Measurements from ENCODE around the gene INKA1.
A peak's percentile ranks its signal among the peaks of the same experiment; 100 is the strongest.
"Not testable (repeated sequence)": the region's sequence is repeated elsewhere in the genome, so short reads cannot be mapped to it uniquely, and the experiment has no call there.

Gene INKA1

DNA sequence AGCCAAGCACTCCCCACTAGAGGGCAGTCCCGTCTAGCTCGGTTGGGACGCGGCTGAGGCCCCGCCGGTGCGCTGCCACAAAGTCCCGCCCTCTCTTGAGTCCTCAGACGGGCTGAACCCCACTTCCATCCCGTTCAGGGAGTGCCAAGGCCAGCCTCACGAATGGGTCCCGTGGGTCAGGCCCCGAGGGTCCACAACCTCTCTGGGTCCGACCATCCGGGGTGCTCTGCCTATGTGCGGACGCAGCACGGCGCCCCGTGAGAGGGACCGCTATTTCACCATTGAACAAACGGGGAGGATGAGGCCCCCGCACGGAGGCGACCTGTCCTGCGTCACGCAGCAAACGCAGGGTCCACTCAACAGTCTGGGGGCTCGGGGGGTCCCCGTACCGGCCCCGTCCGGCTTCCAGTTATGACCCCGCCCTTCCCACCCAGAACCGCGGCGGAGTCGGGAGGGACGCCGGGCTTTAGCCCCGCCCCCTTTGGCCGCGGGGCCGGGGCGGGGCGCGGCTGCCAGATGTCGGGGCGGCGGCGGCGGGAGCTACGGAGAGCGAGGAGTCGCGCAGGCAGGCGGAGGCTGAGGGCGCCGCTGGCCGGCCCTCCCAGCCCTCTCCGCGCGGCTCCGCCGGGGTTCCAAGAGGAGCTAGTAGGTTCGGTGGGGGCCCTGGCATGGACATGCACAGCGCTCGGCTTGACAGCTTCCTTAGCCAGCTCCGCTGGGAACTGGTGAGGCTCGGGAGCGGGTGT, at the start of gene INKA1:
TSS of gene INKA1 (plus strand) at position 543 of the 746 bp plus-strand sequence. CDS start at position 675, 132 bp downstream.
- DNase-seq = peak; percentile 81

DNA sequence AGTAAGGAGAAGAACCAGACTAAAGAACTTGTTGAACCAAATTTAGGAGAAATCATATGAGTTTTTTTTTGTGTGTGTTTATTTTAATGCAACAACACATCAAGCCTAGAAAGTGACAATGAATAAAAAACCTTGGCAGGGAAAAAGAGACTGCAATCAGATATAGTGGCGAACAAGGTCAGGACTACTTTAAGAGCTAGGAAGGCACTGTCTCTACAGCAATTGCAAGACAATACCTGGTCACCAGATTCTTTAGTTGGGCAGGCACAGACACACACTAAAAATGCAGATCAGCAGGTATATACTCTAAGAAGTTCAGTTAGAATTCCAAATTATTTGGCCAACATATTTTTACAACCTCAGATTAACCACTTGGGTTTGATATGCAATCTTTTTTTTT, 48.5 kb upstream of the INKA1 start:
- DNase-seq = no peak

DNA sequence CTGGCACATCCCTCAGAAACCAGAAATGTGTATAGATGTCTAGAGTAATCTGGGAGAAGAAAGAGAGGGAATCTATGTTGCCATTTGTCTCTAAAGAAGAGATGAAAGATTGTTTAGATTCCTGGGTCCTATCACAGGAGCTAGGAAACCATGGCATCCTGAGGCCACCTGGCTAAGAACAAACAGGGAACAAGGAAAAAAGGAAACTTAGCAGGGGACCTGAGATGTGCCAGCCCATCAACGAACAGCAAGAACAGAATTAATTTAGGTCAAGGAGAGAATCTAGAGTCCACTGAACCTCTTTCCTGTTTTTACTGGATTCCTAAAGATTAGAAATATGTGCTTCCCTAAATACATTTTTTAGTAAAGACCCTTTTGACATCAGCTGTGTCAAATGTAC, 47.0 kb upstream of the INKA1 start:
- DNase-seq = no peak

DNA sequence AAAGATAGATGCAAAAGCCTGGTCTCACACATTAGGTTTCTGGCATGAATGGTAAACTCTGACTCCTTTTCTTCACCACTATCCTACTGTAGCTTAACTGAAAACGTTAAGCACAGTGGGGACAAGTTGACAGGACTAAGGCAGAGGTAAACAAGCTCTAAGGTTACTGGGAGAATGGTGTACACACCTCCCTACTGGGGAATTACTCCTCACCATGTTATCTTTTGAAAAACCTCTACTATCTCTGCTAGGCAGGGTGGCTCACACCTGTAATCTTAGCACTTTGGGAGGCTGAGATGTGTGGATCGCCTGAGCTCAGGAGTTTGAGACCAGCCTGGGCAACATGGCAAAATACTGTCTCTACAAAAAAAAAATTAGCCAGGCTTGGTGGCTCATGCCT, 45.9 kb upstream of the INKA1 start:
- no peak for DNase-seq

DNA sequence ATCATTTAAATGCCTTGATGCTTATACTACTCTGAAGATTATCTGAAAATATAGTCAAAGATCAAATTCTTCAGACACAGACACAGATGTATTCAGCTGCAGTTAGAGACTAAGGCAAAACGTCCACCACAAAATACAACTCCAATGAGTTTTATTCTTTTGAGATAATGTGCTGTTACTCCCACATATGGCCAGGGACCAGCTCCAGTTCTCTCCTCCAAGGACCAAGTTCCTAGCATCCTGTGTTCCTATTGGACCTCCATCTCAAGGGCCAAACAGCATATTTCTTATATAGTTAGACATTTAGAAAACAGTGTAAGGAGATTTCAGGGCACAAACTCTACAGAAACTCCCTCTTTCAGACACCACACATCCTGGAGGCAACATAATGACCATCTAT, 43.8 kb upstream of the INKA1 start:
- DNase-seq = no peak

DNA sequence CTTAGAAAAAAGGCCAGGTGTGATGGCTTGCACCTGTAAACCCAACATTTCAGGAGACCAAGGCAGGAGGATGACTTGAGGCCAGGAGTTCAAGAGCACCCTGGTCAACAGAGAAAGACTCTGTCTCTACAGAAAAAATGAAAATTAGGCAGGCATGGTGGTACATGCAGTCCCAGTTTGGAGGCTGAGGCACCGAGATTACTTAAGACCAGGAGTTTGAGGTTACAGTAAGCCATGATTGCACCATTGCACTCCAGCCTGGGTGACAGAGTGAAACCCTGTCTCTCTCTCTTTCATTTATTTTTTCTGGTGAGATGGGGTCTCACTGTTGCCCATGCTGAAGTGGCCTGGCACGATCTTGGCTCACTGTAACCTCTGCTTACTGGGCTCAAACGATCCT, 41.4 kb upstream of the INKA1 start:
- DNase-seq = no peak

DNA sequence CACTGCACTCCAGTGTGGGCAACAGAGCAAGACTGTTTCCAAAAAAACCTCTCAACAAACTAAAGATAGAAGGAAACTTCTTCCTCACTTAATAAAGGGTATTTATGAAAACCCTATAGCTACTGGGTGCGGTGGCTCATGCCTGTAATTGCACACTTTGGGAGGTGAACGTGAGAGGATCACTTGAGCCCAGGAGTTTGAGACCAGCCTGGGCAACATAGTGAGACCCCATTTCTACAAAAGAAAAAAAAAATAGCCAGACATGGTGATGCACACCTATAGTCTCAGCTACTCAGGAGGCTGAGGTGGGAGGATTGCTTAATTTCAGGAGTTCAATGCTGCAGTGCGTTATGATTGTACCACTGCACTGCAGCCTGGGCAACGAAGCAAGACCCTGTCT, 39.1 kb upstream of the INKA1 start:
- DNase-seq = no peak

DNA sequence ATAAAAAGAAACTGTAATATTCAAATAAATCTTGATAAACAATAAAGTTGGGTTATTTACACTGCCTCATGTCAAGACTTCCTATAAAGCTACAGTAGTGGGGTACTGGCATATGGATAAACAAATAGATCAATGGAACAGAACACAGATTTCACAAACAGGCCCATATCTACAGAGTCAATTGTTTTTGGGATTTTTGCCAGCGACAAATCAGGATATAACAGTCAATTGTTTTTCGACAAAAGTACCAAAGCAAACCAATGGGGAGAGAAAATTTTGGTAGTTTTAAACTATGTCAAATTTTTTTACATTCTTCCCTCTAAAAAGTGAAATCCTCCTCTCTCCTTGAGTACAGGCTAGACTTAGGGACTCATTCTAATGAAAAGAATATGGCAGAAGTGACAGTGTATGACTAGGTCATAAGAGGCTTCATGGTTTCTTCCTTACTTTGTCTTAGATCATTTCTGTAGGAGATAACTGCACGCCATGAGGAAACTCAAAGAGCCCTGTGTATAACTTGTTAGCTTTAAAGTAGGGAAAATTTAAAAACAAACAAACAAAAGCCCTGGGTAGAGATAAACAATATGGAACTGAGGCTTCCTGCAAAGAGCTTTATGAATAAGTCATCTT, 33.7 kb upstream of the INKA1 start:
- no peak for DNase-seq

DNA sequence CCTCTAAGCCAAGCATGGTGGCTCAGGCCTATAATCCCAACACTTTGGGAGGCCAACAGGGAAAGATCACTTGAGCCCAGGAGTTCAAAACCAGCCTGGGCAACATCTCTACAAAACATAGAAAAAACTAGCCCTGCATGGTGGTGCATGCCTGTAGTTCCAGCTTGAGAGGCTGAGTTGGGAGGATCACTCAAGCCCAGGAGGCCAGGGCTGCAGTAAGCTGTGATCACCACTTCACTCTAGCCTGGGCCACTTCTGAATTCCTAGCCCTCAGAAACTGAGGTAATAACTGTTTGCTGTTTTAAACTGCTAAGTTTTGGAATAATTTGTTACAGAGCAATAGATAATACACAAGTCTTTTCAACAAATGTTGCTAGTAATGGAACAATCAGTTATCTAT, 33.1 kb upstream of the INKA1 start:
- no peak for DNase-seq

DNA sequence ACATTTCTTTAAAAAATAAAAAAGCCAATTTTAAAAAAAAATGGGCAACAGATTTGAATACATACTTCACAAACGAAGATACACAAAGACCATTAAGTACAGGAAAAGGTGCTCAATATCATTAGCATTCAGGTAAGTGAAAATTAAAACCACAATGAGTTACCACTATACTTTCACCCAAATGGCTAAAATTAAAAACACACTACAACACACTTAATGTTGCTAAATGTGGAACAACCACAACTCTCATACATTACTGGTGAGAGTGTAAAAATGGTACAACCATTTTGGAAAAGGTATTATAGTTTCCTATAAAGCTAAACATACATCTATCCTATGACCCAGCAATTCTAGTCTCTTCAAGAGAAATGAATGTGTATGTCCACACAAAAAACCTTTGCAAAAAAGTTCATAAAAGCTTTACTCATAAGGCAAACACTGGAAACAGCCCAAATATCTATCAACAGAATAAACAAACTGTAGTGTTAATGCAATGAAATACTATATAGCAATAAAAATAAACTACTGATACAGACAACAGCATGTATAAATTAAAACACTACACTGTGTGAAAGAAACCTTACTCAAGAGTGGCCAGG, 31.6 kb upstream of the INKA1 start:
- DNase-seq = no peak

DNA sequence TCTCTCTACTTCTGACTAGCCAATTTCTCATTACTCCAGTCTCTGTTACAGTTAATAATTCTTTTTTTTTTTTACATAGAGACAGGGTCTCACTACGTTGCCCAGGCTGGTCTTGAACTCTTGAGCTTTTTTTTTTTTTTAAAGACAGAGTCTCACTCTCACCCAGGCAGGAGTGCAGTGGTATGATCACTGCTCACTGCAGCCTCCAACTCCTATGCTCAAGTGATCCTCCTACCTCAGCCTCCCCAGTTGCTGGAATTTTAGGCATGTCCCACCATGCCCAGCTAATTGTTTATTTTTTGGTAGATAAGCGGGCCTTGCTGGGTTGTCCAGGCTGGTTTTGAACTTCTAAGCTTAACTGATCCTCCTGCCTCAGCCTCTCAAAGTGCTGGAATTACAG, 30.4 kb upstream of the INKA1 start:
- no peak for DNase-seq

DNA sequence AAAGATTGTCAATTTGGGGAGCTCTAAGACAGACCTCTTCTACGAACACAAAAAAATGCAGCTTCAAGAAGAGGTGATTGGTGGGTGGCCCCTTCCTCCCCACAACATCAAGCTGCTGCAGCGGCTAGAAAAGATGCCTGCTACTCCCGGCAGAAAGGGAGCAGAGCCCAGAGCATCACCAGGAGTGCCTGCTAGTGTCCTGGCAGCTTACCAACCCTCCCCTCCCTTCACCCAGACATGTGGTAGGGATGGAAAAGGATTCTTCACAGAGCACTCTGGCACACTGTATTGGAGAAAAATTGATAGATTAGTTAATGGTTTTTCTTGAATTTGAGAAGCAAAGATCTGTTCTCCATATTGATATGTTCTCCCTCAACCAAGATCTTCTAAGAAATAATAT, 27.5 kb upstream of the INKA1 start:
- DNase-seq = no peak

DNA sequence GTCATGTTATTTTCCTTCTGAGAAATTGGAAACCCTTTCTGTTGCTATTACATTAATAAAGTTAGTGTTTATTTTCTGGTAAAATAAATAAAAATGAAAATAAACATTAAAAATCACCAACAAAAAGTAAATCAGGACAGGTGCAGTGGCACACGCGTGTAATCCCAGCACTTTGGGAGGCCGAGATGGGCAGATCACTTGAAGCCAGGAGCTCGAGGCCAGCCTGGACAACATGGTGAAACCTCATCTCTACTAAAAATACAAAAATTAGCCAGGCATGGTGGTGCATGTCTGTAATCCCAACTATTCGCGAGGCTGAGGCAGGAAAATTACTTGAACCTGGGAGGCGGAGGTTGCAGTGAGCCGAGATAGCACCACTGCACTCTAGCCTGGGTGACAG, 27.0 kb upstream of the INKA1 start:
- not testable (repeated sequence) for DNase-seq

DNA sequence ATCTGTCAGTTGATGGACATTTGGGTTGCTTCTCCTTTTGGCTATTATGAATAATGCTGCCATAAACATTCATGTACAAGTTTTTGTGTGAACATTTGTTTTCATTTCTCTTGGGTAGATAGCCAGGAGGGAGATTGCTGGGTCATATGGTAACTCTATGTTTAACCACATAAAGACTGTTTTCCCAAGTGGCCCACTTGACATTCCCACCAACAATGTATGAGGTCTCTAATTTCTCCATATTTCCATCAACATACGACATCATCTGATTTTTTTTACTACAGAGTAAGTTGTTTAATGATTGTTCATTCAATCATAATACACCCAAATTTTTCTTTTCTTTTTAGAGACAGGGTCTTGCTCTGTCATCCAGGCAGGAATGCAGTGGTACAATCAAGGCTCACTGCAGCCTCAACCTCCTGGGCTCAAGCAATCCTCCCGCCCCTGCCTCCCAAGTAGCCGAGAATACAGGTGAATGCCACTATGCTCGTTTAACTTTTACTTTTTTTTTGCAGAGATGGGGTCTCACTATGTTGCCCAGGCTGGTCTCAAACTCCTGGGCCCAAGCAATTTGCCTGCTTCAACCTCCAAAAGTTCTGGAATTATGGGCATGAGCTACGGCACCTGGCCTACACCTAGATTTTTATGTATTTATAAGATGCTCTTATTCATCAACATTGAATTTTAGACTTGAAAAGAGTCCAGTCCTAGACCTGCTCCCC, 23.5 kb upstream of the INKA1 start:
- DNase-seq = no peak

DNA sequence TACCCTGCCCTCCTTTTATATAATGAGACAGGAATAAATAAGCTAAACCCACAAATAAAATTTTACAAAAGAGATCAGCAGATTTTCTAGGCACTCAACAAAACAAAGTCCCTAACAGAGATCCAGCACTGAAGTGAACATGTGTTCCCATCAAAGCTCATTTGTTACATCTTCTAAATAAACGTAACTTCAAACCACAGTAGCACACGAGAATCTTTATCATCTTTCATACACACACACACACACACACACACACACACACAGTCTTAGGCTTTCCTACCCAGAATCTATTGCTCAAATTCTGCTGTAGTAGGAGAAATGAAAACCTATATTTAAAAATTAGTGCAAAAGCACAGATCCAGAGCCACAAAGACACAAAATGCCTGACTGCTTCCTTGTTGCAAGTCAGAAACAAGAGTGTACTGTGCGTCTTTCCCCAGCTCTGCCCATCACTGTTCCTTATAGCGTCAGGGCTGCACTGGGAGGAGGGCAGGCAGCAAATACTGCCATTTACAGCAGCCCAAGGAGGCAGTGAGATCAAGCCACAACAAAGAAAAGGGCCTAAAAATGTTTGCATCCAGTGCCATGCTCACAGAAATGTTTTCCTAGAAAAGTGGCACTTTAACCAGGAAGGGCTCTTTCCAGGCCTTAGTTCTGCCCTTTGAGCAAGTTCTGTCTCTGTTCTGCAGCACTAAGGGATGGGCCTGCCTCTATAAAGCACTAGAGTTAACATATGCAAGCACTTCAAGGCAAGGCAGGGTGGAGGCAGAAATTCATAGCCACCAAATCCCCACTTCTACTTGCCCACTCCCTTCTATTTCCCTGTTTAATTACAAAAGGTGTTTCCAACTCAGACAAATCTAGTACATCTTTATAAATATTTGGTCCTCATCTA, 22.7 kb upstream of the INKA1 start:
- no peak for DNase-seq

DNA sequence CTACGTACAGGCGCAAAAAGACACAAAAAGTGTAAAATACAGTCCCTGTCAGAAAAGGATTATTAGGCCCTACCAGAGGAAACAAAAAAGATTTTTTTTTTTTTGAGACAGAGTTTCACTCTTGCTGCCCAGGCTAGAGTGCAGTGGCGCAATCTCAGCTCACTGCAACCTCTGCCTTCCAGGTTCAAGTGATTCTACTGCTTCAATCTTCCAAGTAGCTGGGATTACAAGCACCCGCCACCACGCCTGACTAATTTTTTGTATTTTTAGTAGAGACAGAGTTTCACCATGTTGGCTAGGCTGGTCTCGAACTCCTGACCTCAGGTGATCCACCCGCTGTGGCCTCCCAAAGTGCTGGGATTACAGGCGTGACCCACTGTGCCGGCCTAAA, 22.1 kb upstream of the INKA1 start:
- DNase-seq = not testable (repeated sequence)

DNA sequence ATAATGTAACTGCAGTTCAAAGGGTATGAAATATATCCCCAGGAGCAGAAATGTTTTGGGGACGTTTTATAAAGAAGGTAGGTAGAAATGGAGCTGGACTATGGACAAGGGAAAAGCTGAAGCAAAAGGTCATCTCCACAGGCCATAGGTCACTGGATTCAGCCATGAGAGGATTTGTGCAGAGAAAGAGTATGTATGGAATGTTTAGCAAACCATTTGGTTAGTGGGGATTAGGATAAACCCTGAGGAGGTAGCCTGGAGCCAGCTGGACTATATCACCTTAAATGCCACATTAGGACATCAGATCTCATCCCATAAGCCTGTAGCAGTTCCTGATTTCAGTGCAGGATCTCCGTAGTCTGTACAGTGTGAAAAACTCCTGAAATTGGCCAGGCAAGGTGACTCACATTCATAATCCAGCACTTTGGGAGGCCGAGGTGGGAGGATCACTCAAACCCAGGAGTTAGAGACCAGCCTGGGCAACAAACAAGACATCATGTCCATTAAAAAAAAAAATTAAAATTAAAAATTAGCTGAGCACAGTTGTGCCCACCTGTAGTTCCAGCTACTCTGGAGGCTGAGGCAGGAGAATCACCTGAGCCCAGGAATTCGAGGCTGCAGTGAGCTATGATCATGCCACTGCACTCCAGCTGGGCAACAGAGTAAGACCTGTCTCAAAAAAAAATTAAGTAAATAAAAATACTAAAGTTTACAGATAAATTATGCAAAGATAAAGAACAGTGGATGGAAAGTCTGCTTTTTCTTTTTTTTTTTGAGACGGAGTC, 21.5 kb upstream of the INKA1 start:
- DNase-seq = no peak

DNA sequence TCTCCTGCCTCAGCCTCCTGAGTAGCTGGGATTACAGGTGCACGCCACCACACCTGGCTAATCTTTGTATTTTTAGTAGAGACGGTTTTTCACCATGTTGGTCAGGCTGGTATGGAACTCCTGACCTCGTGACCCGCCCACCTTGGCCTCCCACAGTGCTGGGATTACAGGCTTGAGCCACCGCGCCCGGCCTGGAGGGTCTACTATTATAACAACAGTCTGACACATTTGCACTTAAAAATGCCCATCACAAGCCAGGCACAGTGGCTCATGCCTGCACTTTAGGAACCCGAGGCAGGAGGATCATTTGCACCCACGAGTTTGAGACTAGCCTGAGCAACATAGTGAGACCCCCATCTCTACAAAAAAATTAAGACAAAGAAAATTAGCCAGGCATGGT, 20.8 kb upstream of the INKA1 start:
- not testable (repeated sequence) for DNase-seq

DNA sequence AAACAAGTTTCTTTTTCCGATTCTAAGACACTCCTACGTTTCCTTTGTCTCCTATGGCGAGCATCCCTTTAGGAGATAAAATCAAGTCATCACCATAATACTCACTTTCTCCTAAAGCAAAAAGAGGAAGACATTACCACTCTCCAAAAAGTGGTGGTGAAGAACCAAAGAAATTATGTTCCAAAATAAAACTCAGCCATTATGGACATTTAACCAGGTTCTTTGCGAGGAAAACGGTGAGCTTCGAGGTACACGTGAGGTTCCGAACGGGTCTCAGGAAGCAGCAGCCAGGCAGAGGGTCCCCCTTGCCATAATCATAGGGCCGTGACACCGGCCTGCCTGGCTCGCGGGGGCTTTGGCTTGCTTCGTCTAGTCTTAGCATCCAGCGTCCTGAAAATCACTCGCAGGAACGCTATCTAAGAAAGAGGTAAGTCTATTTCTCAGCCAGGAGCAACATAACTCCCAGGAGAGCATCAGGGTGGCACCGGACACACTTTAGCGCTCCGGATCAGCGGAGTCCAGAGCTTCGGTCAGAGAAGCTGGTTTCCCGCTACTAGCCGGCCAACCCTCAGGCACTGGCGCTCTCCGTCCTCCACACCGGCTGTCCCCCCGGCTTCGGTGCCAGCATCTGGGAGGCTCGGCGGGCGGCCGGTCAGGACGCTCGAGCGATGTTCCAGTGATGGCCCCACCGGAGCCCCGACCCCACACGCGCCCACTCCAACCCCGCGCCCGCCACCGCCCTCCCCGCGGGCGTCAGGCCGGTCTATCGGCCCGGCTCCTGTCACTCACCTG, 17.3 kb upstream of the INKA1 start:
- no peak for DNase-seq

DNA sequence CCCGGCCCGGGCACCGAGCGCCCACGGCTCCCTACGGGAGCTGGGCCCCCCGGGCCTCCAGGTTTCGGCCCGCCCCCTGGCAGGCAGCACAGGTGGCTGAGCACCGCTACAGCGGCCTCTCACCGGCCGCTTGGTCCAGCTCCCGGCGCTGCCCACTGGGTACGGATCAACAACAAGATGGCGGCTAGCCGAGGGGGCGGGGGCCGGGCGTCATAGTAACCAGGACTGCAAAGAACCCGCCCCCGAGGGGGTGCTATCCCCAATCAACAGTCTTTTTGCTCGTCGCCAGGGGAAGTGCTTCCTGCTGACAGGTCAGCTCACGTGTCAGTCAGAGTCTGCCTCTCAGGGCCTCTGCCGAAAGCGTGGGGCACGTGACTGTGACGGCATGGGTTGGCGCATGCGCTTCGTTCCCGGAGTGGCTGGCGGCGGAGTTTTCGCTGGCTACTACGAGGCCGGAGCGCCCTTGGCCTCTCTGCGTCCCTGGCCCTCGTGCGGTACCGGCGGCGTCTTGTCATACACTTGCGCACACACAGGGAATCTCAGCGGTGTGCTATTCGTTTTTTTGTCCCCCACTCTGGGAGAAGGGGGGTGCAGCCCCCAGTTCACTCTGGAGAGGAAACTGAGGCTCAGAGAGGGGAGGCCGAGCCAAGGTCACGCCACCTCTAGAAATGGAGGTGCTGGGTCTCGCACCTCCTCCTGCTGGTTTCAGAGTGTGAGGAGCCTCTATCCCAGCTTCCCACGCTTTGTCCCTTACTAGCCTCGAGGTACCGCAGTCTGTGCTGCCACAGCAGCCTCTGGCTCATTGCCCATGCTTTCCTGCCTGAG, 16.5 kb upstream of the INKA1 start, which contains the start of gene IP6K1:
TSS of gene IP6K1 (minus strand) at position 186 of the 825 bp plus-strand sequence. CDS start 38,502 bp downstream, outside the sequence.
- DNase-seq = peak; percentile 99

All from activated effector memory CD4-positive, alpha-beta T cell treated with Interleukin-2 at 50 U/mL for 16 hours (primary cell).